ENCODE results near the gene CCHCR1.

GRCh38 chr6:31130751-31131150 is 26.9 kb downstream of the CCHCR1 start:
- no peak for TF ChIP-seq GABPA (IDR thresholded peaks at IDR 0.05; ENCODE audit: low read depth)
- TF ChIP-seq CTCF (IDR thresholded peaks at IDR 0.05; ENCODE audit: insufficient read depth, low read length): no peak
- TF ChIP-seq, protein P1, sequence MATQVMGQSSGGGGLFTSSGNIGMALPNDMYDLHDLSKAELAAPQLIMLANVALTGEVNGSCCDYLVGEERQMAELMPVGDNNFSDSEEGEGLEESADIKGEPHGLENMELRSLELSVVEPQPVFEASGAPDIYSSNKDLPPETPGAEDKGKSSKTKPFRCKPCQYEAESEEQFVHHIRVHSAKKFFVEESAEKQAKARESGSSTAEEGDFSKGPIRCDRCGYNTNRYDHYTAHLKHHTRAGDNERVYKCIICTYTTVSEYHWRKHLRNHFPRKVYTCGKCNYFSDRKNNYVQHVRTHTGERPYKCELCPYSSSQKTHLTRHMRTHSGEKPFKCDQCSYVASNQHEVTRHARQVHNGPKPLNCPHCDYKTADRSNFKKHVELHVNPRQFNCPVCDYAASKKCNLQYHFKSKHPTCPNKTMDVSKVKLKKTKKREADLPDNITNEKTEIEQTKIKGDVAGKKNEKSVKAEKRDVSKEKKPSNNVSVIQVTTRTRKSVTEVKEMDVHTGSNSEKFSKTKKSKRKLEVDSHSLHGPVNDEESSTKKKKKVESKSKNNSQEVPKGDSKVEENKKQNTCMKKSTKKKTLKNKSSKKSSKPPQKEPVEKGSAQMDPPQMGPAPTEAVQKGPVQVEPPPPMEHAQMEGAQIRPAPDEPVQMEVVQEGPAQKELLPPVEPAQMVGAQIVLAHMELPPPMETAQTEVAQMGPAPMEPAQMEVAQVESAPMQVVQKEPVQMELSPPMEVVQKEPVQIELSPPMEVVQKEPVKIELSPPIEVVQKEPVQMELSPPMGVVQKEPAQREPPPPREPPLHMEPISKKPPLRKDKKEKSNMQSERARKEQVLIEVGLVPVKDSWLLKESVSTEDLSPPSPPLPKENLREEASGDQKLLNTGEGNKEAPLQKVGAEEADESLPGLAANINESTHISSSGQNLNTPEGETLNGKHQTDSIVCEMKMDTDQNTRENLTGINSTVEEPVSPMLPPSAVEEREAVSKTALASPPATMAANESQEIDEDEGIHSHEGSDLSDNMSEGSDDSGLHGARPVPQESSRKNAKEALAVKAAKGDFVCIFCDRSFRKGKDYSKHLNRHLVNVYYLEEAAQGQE (IDR thresholded peaks at IDR 0.05; ENCODE audit: insufficient replicate concordance, low read depth): no peak
- TF ChIP-seq POLR2AphosphoS5 (IDR thresholded peaks at IDR 0.05; ENCODE audit: low read depth): no peak
